ENCODE measurements around the gene SLC11A1. TPM values are rescaled to one million over a fixed set of nuclear protein-coding genes. Genes with fewer than 3 reads are reported as not detected.

SLC11A1 gene
- total RNA-seq, 1 experiment from 2014 or later, result 0.08 TPM

DNA sequence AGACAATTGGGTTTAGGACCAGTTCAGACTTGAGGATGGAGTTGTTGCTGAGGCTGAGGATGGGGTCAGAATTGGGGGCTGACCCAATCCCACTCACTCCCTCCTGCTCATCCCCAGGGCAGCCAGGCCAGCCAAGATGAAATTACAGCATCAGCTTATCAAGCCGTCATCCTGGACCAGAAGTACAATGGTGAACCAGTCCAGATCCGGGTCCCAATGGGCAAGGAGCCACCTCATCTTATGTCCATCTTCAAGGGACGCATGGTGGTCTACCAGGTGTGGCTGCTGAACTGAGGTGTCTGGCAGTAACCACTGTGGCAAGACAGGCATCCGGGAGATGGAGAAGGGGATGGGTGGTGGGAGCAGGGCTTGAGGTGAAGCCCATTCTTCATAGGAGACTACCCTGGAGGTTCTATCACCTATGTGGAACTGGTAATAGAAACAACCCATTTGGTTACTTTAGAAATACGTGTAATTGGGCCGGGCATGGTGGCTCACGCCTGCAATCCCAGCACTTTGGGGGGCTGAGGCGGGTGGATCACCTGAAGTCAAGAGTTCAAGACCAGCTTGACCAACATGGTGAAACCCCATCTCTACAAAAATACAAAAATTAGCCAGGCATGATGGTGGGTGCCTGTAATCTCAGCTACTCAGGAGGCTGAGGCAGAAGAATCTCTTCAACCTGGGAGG lies 50.7 kb downstream of the SLC11A1 start:
- DNase-seq (ENCODE audit: low read depth), result no peak

GRCh38 chr2:218434456-218434855 lies 52.4 kb downstream of the SLC11A1 start:
- DNase-seq (ENCODE audit: low read depth), result no peak

- DNase-seq (ENCODE audit: low read depth), result no peak
Measured at GRCh38 chr2:218435003-218435982, 53.2 kb downstream of the SLC11A1 start.

- no peak for DNase-seq (ENCODE audit: low read depth)
Measured at GRCh38 chr2:218436992-218437391, 54.9 kb downstream of the SLC11A1 start.

GRCh38 chr2:218437969-218438368 lies 55.9 kb downstream of the SLC11A1 start:
- DNase-seq (ENCODE audit: low read depth), result no peak

GRCh38 chr2:218438596-218438995 lies 56.5 kb downstream of the SLC11A1 start:
- DNase-seq (ENCODE audit: low read depth), result no peak

DNA sequence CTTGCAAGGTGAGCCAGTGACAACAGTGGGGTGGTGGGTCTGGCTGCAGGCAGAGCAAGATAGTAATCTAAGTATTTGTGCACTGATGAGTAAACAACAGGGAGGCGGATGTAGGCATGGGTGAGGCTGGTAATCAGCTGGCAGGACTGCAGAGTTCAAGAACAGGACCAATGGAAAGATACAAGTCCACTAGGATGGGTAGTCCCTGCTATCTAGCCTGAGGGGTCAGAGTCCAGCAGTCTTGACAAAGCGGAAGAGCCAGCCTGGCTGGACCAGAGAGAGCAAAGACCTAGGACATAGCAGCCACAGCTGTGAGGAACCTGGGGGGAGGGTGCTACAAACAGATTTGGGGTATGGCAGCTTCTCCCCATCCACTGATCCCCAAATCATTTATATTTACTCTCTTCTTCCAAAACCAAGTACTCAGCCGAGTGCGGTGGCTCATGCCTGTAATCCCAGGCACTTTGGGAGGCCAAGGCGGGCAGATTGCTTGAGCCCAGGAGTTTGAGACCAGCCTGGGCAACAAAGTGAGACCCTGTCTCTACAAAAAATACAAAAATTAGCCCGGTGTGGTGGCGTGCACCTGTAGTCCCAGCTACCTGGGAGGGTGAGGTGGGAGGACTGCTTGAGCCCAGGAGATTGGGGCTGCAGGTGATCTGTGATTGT lies 62.8 kb downstream of the SLC11A1 start:
- DNase-seq (ENCODE audit: low read depth), result no peak

- no peak for DNase-seq (ENCODE audit: low read depth)
Measured at GRCh38 chr2:218445602-218446001, 63.5 kb downstream of the SLC11A1 start.

Small RNA genes within 50 kb of the gene (small RNA-seq; reads per million reads assigned to genes)
- gene MIR26B (18.5 reads per million, percentile 93 among the genes with 10 or more reads in this experiment), gene MIR6810 (not detected)

Other genes starting within 250 kb of the SLC11A1 start
- not detected in 2 replicates for gene CXCR1, start 215.3 kb upstream of the SLC11A1 start, total RNA-seq (2014; rRNA removed; shearing (Covaris generic))
- 422 and 493 TPM in 2 replicates for gene ARPC2, start 165.1 kb upstream of the SLC11A1 start, total RNA-seq (2014; rRNA removed; shearing (Covaris generic))
- gene GPBAR1, start 121.3 kb upstream of the SLC11A1 start, total RNA-seq (2014; rRNA removed; shearing (Covaris generic)), result 0.05 TPM in 1 of 2 replicates, not detected in the other
- gene AAMP, start 112.1 kb upstream of the SLC11A1 start, total RNA-seq (2014; rRNA removed; shearing (Covaris generic)), result 226 and 244 TPM in 2 replicates
- gene PNKD, start 111.8 kb upstream of the SLC11A1 start, total RNA-seq (2014; rRNA removed; shearing (Covaris generic)), result 41.6 and 42.2 TPM in 2 replicates
- gene TMBIM1, start 89.8 kb upstream of the SLC11A1 start, total RNA-seq (2014; rRNA removed; shearing (Covaris generic)), result 78.7 and 93.7 TPM in 2 replicates
- not detected in 2 replicates for gene CATIP, start 25.4 kb upstream of the SLC11A1 start, total RNA-seq (2014; rRNA removed; shearing (Covaris generic))
- gene CTDSP1, start 17.6 kb downstream of the SLC11A1 start, total RNA-seq (2014; rRNA removed; shearing (Covaris generic)), result 47.3 and 61.2 TPM in 2 replicates
- 0.05 TPM in 1 of 2 replicates, not detected in the other for gene VIL1, start 36.9 kb downstream of the SLC11A1 start, total RNA-seq (2014; rRNA removed; shearing (Covaris generic))
- 7.7 and 8.7 TPM in 2 replicates for gene USP37, start 186.1 kb downstream of the SLC11A1 start, total RNA-seq (2014; rRNA removed; shearing (Covaris generic))
- 80.1 and 101 TPM in 2 replicates for gene CNOT9, start 186.6 kb downstream of the SLC11A1 start, total RNA-seq (2014; rRNA removed; shearing (Covaris generic))
- 1.7 and 2.4 TPM in 2 replicates for gene PLCD4, start 225.6 kb downstream of the SLC11A1 start, total RNA-seq (2014; rRNA removed; shearing (Covaris generic))